Erythroblast (primary cell): ENCODE results near the gene BET1L.

Source experiments
- GATA1 ChIP-seq: IDR thresholded peaks from 2 replicates; pipeline ENCODE4 v1.6.1; 2011; ENCODE audit warnings: low read depth, mild to moderate bottlenecking, control low read depth, low read length, moderate library complexity
- POLR2A ChIP-seq: IDR thresholded peaks from 2 replicates; pipeline ENCODE4 v1.6.1; 2011; ENCODE audit warnings: mild to moderate bottlenecking, low read length

DNA sequence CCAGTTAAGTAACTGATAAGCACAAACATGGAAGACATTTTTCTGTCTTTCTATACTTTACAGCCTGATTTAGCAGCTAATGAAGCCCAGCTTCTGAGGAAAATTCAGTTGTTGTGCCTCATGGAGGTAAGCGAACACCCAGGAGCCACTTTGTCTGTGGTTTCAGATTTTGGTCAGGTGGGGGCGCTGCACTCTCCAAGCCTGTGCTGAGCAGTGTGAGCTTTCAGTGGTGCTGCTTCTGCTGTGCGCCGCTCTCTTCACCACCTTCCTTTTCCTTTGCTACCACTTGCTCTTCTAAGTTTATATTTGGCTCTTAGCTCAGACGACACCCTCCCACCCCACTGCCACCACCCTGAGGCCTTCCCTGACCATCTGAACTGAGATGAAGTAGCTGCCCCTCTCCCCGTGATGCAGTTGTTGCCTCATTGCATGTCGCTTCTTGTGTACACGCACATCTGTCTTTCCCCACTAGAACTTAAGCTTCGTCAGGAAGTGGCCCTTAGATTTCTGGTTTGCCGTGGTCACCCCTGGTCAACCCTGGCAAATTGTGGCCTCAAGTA, 43.6 kb upstream of the BET1L start:
- TF ChIP-seq POLR2A (no peak), GATA1 (no peak)
